WTC11 (cell line): ENCODE data around the gene PCSK4. TPM values are rescaled to one million over a fixed set of nuclear protein-coding genes. Genes with fewer than 3 reads are reported as not detected.
A peak's percentile ranks its signal among the peaks of the same experiment; 100 is the strongest.

ENCODE experiments used
- ATAC-seq: fragments of 200-7000 bp; cut with Tn5 transposase; 2 replicates; pipeline ENCODE4 v1.10.0; 2021; ENCODE audit warnings: mild to moderate bottlenecking, moderate library complexity
- CTCF ChIA-PET: fragments of 300-600 bp; sonication (Branson Sonifier 250); formaldehyde crosslinking; loops from one replicate; lab custom pipeline; 2021; ENCODE audit warnings: antibody characterized with exemption; lab: Charles Lee
- POLR2A ChIA-PET: fragments of 350-600 bp; sonication (Branson Sonifier 250); formaldehyde crosslinking; loops from one replicate; lab custom pipeline; 2021; ENCODE audit warnings: antibody characterized with exemption; lab: Charles Lee
- DNase-seq: peaks from one replicate; pipeline ENCODE4 v3.0.0; 2021; ENCODE audit warnings: low spot score
- H3K27ac Mint-ChIP-seq: 2 replicates; pipeline ENCODE4 v1.8.0; 2021; ENCODE audit warnings: mixed read lengths
- H3K27me3 Mint-ChIP-seq: 2 replicates; pipeline ENCODE4 v1.8.0; 2021; ENCODE audit warnings: low read depth, mild to moderate bottlenecking, moderate library complexity, mixed read lengths
- H3K36me3 Mint-ChIP-seq: 2 replicates; pipeline ENCODE4 v1.8.0; 2021; ENCODE audit warnings: mixed read lengths
- H3K4me1 Mint-ChIP-seq: 2 replicates; pipeline ENCODE4 v1.8.0; 2022; ENCODE audit warnings: mixed read lengths
- H3K4me3 Mint-ChIP-seq: 2 replicates; pipeline ENCODE4 v1.8.0; 2021; ENCODE audit warnings: mild to moderate bottlenecking, moderate library complexity, mixed read lengths
- H3K9me3 Mint-ChIP-seq: 2 replicates; pipeline ENCODE4 v1.8.0; 2021; ENCODE audit warnings: mixed read lengths
- AFF4 ChIP-seq: sonication (generic); formaldehyde crosslinking; IDR thresholded peaks from 2 replicates; pipeline ENCODE4 v1.8.1; 2023; ENCODE audit warnings: mild to moderate bottlenecking, missing genetic modification reagents, borderline replicate concordance
- E2F5 ChIP-seq: sonication (generic); formaldehyde crosslinking; IDR thresholded peaks from 2 replicates; pipeline ENCODE4 v1.8.1; 2022; ENCODE audit warnings: mild to moderate bottlenecking, moderate library complexity, missing genetic modification reagents
- ETV6 ChIP-seq: sonication (generic); formaldehyde crosslinking; IDR thresholded peaks from 2 replicates; pipeline ENCODE4 v1.8.1; 2022; ENCODE audit warnings: mild to moderate bottlenecking, missing genetic modification reagents
- FOXJ3 ChIP-seq: sonication (generic); formaldehyde crosslinking; IDR thresholded peaks from 2 replicates; pipeline ENCODE4 v1.9.0; 2021; ENCODE audit warnings: missing genetic modification reagents, mild to moderate bottlenecking, borderline replicate concordance
- GRHL2 ChIP-seq: fragments of 250-450 bp; sonication (Bioruptor Pico); IDR thresholded peaks from 2 replicates; pipeline ENCODE4 v1.8.0; 2022; ENCODE audit warnings: mild to moderate bottlenecking, moderate library complexity; ENCODE audit not compliant: insufficient replicate concordance, severe bottlenecking
- HMGA2 ChIP-seq: fragments of 250-450 bp; sonication (Bioruptor Pico); IDR thresholded peaks from 2 replicates; pipeline ENCODE4 v1.4.0; 2021; ENCODE audit warnings: mild to moderate bottlenecking, moderate library complexity
- HMGXB4 ChIP-seq: sonication (generic); formaldehyde crosslinking; IDR thresholded peaks from 2 replicates; pipeline ENCODE4 v1.8.1; 2023; ENCODE audit warnings: mild to moderate bottlenecking, moderate library complexity, missing genetic modification reagents
- IRF1 ChIP-seq: sonication (generic); formaldehyde crosslinking; IDR thresholded peaks from 2 replicates; pipeline ENCODE4 v1.8.0; 2023; ENCODE audit warnings: missing genetic modification reagents
- OVOL2 ChIP-seq: fragments of 250-450 bp; sonication (Bioruptor Pico); IDR thresholded peaks from 2 replicates; pipeline ENCODE4 v1.9.0; 2021; ENCODE audit warnings: mild to moderate bottlenecking, borderline replicate concordance
- RELA ChIP-seq: sonication (generic); formaldehyde crosslinking; IDR thresholded peaks from 2 replicates; pipeline ENCODE4 v1.8.1; 2022; ENCODE audit warnings: missing genetic modification reagents, mild to moderate bottlenecking, borderline replicate concordance
- RORB ChIP-seq: fragments of 250-450 bp; sonication (Bioruptor Pico); IDR thresholded peaks from 2 replicates; pipeline ENCODE4 v1.9.0; 2021; ENCODE audit warnings: mild to moderate bottlenecking
- SP1 ChIP-seq: sonication (generic); formaldehyde crosslinking; conservative IDR thresholded peaks from 2 replicates; pipeline ENCODE4 v1.8.1; 2022; ENCODE audit warnings: missing genetic modification reagents
- TEAD1 ChIP-seq: sonication (generic); formaldehyde crosslinking; IDR thresholded peaks from 2 replicates; pipeline ENCODE4 v1.8.0; 2022; ENCODE audit warnings: mild to moderate bottlenecking, missing genetic modification reagents
- ZNF121 ChIP-seq: sonication (generic); formaldehyde crosslinking; IDR thresholded peaks from 2 replicates; pipeline ENCODE4 v1.8.0; 2023; ENCODE audit warnings: missing genetic modification reagents
- ZNF281 ChIP-seq: sonication (generic); formaldehyde crosslinking; IDR thresholded peaks from 2 replicates; pipeline ENCODE4 v1.8.0; 2023; ENCODE audit warnings: mild to moderate bottlenecking, missing genetic modification reagents
- ZNF317 ChIP-seq: sonication (generic); formaldehyde crosslinking; IDR thresholded peaks from 2 replicates; pipeline ENCODE4 v1.8.1; 2023; ENCODE audit warnings: low read depth, mild to moderate bottlenecking, moderate library complexity, missing genetic modification reagents, borderline replicate concordance
- ZNF671 ChIP-seq: fragments of 250-450 bp; sonication (Bioruptor Pico); IDR thresholded peaks from 2 replicates; pipeline ENCODE4 v1.8.0; 2021; ENCODE audit warnings: mild to moderate bottlenecking
- total RNA-seq: library from RNA; stranded (reverse); gene quantifications from 3 replicates; pipeline ENCODE4 v1.2.3, GENCODE V29; 2021

Gene PCSK4
- total RNA-seq, 1 experiment from 2014 or later: 22.4 TPM

GRCh38 chr19:1437609-1438008 is 52.5 kb downstream of the PCSK4 start:
- TF ChIP-seq HMGA2 (CRISPR knock-in tag) (no peak), ZNF121 (CRISPR knock-in tag) (peak; percentile 73; the same call in 1 of the 2 replicates)
- TF ChIP-seq, all 79 proteins: peak for 1
- DNase-seq: no peak
- H3K4me1 Mint-ChIP-seq: peaks cover 19% of the 10 kb centered on the region
- CTCF ChIA-PET: interaction anchor here (1.1 to 1.9 kb wide), 2 partner anchors 29 to 171 kb away, joined by 4 to 6 read pairs; no protein-coding TSS in a partner anchor
- H3K4me3 Mint-ChIP-seq: peak overlapping the region; percentile 97
- H3K36me3 Mint-ChIP-seq: peaks cover 48% of the 10 kb centered on the region
- H3K27me3 Mint-ChIP-seq: no peaks in the 10 kb centered on the region
- no peak for ATAC-seq
- POLR2A ChIA-PET: no interaction called here
- no peaks in the 10 kb centered on the region for H3K9me3 Mint-ChIP-seq
- H3K27ac Mint-ChIP-seq: peak overlapping the region; percentile 99

- Mint-ChIP-seq H3K27me3 (no peaks in the 10 kb centered on the region), H3K36me3 (peaks cover 38% of the 10 kb centered on the region), H3K4me3 (no peak overlapping the region), H3K27ac (peak overlapping the region; percentile 91), H3K9me3 (no peaks in the 10 kb centered on the region), H3K4me1 (peaks cover 9% of the 10 kb centered on the region)
- ChIA-PET CTCF (interaction anchor here (1.1 kb wide), 1 partner anchor 32 kb away, joined by 3 read pairs; no protein-coding TSS in a partner anchor), POLR2A (interaction anchor here (1.0 kb wide), 1 partner anchor 27 kb away, joined by 3 read pairs; no protein-coding TSS in a partner anchor)
- no peak for DNase-seq
- ATAC-seq: no peak
- TF ChIP-seq SP1 (CRISPR knock-in tag) (no peak), ZNF317 (CRISPR knock-in tag) (no peak), E2F5 (no peak), TEAD1 (CRISPR knock-in tag) (no peak), RORB (CRISPR knock-in tag) (no peak), ZNF281 (no peak), GRHL2 (no peak), ETV6 (CRISPR knock-in tag) (no peak), AFF4 (CRISPR knock-in tag) (no peak), OVOL2 (CRISPR knock-in tag) (no peak)
- TF ChIP-seq, all 79 proteins: peak for 0
These were observed 54.7 kb downstream of the PCSK4 start for GRCh38 chr19:1435378-1435989.

GRCh38 chr19:1434577-1435060 is 55.5 kb downstream of the PCSK4 start:
- Mint-ChIP-seq H3K27me3 (no peaks in the 10 kb centered on the region), H3K9me3 (no peaks in the 10 kb centered on the region), H3K4me1 (peaks cover 3% of the 10 kb centered on the region), H3K4me3 (no peak overlapping the region), H3K27ac (no peak overlapping the region), H3K36me3 (peaks cover 33% of the 10 kb centered on the region)
- CTCF ChIA-PET: no interaction called here
- no peak for DNase-seq
- POLR2A ChIA-PET: no interaction called here
- no peak for ATAC-seq
- TF ChIP-seq AFF4 (CRISPR knock-in tag) (no peak), RELA (CRISPR knock-in tag) (no peak), HMGXB4 (CRISPR knock-in tag) (no peak), FOXJ3 (CRISPR knock-in tag) (no peak), IRF1 (CRISPR knock-in tag) (no peak), ZNF671 (CRISPR knock-in tag) (no peak)
